D721Med (cell line): ENCODE results near the gene LMBR1.

ENCODE experiments used
- DNase-seq: peaks from one replicate; pipeline ENCODE4 v3.0.0; 2011; ENCODE audit warnings: low spot score; ENCODE audit not compliant: insufficient read length
- FAIRE-seq: peaks from 2 replicates; lab custom pipeline; 2011; peaks lifted over from hg19 to GRCh38; lab: Jason Lieb, UNC
- CTCF ChIP-seq: IDR thresholded peaks from 2 replicates; pipeline ENCODE4 v1.5.1; 2012; ENCODE audit warnings: mild to moderate bottlenecking, control low read depth; ENCODE audit not compliant: insufficient read depth; ENCODE audit errors: missing control alignments

The LMBR1 gene

GRCh38 chr7:156753630-156754029, 139.4 kb downstream of the LMBR1 start:
- TF ChIP-seq CTCF, result no peak
- FAIRE-seq, result no peak
- no peak for DNase-seq

DNA sequence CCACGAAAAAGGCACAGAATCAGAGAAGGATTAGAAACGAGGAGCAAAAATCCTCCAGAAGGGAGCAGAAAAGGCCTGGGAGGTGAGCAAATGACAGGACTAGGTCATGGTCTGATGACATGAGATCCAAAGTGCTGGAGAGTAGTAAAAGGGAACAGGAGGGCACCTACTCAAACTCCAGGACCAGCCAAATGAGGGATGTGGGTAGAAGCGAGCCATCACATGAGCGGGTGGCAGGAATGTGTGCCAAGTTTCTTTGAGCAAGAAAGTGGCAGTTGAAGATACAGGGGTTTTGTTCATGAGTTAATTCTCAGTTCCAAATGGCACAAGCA, 139.8 kb downstream of the LMBR1 start:
- FAIRE-seq (no peak), DNase-seq (no peak)
- no peak for TF ChIP-seq CTCF

DNA sequence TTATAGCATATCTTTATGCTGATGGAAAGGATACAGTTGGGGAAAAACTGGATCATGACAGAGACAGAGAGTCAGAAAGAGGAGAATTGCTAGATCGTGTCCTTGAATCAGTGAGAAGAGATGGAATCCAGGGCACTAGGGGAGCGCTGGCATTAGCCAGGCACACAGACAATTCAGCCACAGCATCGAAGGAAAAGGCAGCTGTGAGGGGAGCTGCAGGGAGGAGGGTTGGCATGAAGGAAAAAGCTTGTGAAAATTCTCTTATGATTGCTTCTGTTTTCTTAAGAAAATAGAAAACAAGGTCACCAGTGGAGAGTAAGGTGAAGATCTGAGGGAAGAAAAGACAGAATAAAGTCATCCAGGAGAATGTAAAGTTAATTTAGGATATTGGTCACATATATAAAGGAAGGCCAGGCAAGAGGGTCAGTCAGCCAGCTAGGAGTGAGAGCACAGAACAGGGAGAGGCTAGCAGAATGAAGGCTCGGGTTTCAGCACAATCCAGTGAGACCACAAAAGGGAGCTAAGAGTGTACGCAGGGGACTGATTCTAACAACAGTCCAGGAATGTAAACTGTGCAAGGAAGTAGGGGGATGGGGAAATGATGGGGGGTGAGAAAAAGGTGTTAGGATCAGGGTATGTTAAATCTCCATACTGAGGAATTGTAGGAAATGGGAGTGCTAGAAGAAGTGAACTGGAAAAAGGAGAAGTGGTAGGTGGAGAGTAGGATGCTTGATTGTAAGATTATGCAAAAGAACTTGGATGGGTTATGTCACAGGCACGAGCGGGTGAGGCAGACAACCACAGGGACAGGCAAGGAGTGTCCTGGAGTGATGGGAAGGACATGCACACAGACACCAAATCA, 140.4 kb downstream of the LMBR1 start:
- no peak for TF ChIP-seq CTCF
- no peak for FAIRE-seq
- DNase-seq, result no peak

GRCh38 chr7:156751319-156751718, 141.7 kb downstream of the LMBR1 start:
- DNase-seq (no peak), FAIRE-seq (no peak)
- TF ChIP-seq CTCF, result no peak

DNA sequence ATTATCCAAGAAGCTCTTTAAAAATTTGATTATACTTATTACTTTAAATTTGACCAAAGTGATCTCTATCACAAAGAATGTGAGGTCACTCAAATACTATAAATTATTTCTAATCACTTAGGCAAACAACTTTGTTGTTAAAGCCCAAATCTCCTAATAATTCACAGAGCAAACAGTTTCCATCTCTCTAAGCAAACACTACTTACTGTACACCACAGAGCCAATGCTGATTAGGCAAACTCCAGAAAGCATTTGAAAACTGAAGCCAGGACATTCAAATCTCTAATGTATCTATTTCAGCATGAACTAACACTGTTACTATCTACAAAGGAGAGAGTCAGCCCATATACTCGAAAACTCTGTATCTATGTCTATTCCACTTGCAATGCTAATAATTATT, 145.3 kb downstream of the LMBR1 start:
- DNase-seq, result no peak
- TF ChIP-seq CTCF, result no peak
- no peak for FAIRE-seq

DNA sequence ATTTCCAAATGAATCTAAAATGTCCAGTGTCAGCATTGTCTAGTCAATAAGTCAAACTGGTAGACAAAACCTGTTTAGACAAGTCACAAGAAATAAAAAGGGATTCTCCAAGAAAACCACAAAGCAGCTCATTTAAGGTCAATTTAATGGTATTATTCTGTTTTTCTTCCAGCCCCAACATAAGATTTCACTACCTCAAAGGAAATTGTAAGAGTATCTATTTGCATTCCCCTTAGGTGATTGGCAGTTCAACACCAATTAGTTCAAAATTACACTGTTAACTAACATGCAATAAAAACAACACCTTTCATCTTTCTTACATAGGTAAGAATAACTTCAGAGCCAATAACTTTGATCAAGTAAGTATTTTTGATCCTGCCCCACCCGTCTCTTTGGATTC, 146.1 kb downstream of the LMBR1 start:
- FAIRE-seq, result no peak
- DNase-seq, result no peak
- TF ChIP-seq CTCF, result no peak

DNA sequence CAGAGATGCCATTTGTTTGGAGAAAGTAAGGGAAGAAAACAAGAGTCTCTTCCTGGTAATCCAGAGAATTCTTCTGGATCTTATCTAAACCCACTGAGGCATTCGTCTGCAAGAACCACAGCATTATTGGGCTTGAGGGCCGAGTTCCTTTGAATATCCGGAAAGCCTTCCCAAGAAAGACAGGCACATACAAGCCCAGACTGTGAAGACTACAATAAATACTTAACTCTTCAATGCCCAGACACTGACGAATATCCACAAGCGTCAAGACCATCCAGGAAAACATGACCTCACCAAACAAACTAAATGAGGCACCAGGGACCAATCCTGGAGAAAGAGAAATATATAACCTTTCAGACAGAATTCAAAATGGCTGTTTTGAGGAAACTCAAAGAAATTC, 153.4 kb downstream of the LMBR1 start:
- DNase-seq (no peak), FAIRE-seq (no peak)
- TF ChIP-seq CTCF, result no peak
